GM21360 (cell line): ENCODE data around the gene RIN3.

Source experiments
- ATAC-seq: cut with Tn5 transposase; IDR thresholded peaks from one replicate; pipeline ENCODE4 v1.9.1; 2021; ENCODE audit warnings: mild to moderate bottlenecking, moderate library complexity; ENCODE audit not compliant: unreplicated experiment

The RIN3 gene

DNA sequence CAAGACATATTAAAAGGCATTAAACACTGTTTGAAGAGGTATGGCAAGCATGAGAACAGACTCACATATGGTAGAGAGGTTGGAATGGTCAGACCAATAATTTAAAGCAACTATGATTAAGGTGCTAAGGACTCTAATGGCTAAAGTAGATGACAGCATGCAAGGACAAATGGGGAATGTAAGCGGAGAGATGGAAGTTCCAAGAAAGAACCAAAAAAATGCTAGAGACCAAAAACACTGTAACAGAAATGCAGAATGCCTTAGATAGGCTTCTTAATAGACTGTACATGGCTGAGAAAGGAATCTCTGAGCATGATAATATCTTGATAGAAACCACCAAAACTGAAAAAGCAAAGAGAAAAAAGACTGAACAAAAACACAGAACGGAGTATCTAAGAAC lies 77.4 kb downstream of the RIN3 start:
- no peak for ATAC-seq

DNA sequence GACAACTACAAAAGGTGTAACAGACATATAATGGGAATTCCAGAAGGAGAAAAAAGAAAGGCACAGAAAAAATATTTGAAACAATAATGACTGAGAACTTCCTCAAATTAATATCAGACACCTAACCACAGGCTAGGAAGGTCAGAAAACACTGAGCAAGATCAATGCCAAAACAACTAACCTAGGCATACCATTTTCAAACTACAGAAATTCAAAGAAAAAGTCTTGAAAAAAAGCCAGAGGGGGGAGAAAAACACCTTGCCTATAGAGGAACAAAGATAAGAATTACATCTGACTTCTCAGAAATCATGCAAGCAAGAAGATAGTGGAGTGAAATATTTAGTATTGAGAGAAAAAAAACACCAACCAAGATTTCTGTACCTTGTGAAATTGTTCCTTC lies 77.8 kb downstream of the RIN3 start:
- no peak for ATAC-seq

DNA sequence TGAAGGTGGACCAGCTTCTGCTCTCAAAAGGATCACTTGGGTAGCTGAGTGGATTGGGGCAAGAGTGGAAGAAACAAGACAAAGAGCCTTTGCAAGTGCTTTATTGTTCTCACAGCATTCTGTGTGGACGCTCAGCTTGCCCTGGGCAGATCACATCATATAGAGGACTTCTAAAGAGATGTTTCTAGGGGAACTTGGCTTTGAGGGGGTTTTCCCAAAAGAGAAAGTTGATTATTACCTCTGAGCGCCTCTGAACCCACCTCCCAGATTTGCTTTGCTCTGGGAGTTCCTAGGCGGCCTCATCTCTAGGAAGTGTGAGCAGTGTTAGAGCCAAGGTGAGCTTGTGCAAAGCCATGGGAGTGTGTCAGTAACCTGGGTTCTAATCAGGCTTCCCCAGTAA lies 81.7 kb downstream of the RIN3 start:
- ATAC-seq, result no peak

DNA sequence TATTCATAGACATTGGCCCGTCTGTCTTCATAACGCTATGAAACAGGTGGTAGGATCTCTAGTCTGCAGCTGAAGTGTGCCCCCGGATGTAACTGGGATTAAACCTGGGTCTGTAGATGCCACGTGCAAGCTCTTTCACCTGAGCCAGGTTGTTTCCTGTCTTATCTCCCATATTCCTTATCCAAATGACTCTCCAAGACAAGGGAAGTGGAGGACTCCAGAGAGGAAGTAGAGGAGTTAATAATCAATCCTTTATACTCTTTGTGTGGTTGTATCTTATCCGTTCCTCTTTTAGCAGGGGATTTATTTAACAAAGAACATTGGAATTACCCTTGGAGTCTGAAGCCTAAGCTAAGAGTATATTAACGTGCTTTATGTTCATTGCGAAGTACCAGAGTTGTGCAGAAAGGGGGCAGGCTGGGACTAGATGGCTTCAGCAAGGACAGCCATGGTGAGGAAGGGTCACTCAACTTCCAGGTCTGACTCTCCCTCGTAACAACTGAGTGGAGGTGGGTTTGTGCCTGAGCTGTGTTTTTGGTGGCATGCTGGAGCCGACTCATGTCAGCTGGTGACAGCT lies 82.8 kb downstream of the RIN3 start:
- ATAC-seq, result no peak

DNA sequence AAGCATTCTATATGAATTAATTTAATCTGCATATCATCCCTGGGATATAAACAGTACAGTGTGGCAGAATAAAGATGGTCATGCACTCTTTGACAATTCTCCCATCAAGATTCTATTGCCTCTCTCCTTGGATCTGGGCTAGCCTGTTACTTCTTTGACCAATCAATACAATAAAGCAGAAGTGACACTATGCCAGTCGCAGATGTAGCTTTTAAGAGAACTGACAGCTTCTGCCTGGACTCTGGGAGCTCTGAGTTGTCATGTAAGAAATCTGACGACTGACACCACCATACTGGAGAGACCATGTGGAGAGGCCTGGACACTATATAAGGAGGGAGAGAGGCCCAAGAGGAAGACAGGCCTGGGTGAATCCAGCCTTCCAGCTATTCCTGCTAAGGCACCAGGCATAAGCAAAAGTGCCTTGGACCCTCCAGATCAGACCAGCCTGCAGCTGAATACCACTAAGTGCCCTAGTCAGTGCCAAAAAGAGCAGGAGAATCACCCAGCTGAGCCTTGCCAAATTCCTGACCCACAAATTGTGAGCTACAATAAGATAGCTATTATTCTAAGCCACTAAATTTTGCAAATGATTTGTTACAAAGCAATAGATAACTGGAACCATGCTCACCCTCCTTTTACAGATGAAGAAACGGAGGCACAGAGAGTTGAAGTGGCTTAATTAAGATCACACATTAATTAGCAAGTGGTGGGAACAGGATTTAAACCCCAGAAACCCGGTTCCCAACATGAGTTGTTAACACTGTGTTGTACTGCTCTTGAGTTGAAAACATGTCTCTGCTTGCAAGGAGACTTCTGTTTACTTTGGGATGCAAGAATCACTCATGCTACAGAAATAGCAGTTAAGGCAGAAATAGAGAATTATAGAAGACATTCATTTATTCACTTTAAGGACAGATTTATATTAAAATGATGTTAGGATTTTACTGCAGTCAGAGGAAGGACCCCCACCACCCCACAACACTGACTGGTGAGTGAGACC lies 84.6 kb downstream of the RIN3 start:
- no peak for ATAC-seq

DNA sequence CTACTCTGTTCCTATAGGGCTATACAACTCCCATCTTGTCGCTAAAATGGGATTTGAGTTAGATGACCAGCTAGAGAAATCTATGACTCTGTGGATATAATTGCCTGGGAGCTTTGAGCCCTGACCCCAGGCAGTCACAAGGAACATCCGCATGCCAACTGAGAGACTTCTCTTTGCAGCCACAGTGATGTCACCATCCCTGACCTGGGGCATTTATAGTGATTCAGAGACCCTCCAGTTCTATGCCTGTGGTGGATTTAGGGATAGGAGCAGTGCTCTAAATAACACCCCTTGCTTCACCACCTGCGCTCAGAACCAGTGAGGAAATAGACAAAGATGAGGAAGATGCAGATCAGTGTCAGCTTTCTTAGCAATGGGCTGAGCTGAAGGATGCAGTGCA lies 86.2 kb downstream of the RIN3 start:
- ATAC-seq, result no peak

DNA sequence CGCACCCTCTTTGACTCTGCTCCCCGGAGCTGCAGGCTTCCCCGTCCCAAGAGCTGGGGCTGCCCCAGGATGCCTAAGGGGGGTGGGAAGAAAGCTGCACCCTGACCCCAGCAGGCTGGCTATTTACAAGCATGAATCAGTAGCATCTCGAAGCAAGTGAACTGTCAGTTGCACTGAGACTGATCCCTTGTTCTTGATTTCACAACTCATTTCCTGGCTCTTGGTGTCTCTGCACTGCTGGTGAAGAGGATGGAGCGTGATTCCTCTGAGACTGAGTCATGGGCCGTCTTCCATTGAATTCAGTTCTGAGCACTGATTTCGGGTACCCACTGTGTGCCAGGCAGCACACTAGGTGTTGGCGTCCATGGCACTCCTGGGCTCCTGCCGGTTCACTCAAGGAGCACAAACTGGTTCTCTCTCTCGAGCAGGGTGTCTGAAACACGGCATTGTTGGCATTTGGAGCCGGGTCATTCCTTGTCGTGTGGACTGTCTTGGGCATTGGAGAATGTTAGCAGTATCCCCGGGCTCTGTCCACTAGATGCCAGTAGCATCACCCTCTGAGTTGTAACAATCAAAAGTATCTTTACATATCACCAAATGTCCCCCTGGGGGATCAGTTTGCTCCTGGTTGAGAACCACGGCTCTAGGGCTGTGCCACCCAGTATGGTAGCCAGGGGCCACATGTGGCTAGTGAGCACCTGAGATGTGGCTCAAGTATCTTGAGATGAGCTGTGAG lies 86.9 kb downstream of the RIN3 start:
- no peak for ATAC-seq

DNA sequence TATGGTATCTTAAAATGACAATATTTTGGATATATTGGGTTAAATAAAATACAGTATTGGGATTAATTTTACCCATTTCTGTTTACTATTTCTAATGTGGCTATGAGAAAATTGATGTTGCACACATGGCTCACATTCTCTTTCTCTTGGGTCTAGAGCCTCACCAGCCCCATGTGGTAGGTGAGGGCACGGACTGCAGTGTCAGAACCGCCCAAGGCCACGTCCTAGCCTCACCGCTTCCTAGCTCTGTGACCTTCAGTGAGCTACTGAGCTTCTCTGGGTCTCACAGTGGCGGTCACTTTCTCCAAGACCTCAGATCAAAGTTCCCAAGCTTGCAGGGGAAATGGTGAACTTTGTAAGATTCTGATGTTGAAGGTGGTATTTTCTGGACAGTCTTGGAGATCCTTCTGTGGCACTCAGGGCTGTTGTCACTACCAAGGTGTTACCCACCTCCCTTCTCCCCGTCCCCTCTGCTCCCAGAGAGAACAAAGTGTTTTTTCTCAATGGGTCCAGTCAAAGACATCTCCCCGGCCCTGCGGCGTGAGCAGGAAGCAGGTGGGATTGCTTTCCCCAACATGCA lies 87.6 kb downstream of the RIN3 start:
- ATAC-seq, result no peak

DNA sequence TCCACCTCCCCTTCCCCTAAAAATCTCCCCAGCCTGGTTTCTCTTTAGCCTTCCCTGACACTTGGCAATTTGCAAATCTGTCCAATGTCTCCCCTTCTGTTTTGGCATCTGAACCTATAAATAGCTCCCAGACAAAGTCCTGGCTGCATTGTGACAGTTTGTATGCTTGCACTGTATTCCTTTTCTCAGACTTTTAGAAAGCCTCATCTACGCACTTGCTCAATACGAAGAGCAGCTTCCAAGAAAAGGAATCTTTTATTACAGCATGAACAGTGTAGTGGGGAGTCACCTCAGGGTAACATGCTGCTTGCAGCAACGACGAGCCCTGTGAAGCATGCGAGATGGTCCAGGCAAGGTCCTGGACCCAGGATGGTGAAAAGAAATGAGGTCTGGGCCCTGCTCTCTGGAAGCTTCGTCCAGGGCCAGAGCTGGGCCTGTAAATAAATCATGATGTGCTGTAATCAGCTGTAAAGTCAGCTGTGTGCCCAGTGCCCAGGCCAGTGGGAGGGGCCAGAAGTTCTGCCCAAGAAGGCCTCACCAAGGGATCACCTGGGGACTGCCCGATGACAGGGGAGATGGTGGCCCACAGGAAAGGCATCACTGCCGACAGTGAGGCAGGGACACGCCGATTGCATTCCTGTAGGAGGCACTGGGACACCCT lies 88.3 kb downstream of the RIN3 start:
- no peak for ATAC-seq

DNA sequence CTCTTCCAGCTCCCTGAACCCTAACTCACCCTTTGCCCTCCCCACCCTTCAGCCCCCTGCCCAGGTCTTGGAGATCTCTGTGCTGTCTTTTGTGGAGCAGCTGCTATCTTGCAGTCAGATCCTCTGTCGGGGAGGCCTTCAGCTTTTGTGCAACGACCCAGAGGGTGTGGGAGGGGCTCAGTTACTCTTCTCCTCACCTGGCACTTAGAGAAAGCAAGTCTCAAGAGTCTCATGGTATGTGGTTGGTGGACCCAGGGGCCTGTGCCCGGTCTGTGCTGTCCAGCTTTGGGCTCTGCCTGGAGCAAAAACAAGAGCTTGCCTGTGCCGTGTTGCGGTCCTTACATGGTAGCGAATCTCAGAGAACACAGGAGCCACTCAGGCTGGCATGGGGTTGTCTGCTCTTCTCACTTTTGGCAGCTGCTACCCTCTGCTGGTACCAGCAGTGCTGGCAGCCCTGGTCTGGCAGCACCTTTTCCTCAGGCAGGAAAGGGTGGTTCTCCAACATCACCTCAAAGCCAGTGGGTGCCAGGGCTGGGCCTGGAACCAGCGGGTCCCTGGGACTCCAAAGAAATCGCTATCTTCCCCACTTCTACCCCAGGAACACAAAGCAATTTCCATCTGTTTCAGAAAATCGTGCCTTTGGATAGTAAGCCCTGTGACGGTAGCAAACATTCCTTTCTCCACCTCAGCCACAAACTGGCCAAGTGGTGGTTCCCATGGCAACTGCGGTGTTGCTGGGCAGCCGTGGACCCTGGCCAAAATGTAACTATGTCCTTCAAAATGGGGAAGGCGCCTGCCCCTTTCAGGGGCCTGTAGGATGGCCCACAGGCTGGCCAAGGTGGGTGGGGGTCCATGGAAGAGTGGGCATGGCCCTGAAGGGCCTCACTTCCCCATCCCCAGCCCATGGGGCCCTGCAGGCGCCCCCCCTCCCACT lies 90.0 kb downstream of the RIN3 start:
- no peak for ATAC-seq

DNA sequence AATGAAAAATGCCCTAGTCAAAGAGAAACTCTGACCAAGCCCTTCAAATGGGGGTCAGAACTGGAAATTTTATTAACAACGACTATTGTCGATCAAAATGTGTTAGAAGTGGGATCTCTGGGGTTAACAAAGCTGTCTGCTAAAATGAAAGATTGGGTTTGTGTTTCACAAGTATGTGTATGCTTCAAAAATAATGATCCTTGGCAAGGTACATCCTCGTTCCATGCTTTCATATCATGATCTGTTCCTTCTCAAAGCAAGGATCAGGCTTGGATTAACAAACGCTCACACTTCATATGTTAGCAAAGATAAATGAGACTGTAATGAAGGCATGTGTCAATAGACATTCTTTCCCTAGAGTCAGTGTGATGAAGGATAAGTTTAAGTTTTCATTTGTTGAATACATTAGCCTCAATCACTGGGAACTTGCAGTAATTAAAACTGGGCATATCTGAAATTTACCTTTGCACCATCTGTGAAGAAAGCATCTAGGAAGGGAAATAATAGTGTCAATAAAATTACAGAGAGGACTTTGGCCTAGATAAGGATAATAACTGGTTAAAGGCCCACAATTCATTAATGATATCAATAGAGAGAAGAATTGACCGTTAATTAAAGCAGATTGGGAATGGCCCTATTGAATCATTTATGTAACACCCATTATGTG lies 91.8 kb downstream of the RIN3 start:
- ATAC-seq, result no peak

DNA sequence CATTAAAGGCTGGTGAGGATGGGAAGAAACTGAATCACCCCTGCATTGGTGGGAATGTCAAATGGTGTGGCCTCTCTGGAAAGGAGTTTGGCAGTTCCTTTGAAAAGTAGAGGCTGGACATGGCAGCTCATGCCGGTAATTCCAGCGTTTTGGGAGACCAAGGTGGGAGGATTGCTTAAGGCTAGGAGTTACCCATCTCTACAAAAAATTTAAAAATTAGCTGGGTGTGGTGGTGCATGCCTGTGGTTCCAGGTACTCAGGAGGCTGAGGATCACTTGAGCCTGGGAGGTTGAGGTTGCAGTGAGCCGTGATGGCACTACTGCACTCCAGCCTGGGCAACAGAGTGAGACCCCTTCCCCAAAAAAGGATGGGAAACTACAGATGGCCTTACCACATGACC lies 93.7 kb downstream of the RIN3 start:
- ATAC-seq, result no peak

DNA sequence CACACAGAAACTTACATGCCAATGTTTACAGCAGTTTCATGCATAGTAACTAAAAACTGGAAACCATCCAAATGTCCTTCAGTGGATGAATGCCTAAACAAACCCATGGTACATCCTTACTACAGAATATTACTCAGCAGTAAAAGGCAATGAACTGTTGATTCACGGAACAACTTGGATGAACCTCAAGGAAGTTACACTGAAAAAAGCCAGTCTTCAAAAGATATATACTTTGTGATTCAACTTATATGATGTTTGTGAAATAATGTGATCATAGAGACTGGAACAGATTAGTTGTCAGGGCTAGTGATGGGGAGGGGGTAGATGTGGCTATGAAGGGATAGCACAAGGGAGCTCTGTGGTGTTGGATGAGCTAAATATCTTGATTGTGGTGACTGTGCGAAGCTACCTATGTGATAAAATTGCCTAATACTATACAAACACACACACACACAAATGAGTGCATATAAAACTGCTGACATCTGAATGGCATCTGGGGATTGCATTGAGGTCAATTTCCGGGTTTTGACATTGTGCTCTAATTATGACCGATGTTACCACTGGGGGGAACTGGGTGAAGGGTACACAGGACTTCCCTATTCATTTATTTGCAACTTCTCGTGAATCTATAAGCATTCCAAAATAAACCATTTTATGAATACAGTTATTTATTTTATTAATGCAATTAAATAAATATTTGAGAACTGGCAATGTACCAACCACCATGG lies 94.3 kb downstream of the RIN3 start:
- ATAC-seq, result no peak

DNA sequence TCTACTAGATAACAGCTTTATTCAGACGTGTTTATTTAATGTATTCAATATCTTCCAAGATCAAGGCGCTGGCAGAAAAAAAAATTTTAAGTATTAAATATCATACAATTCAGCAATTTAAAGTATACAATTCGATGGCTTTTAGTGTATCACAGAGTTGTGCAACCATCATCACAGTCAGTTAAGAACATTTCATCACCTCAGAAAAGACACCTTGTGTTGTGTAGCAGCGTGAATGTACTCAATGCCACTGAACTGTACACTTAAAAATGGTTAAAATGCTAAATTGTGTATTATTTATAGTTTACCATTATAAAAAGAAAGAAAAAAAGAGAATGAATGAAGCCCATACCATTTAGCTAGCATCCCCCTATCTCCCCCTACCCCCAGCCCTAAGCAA lies 96.4 kb downstream of the RIN3 start:
- ATAC-seq, result no peak

DNA sequence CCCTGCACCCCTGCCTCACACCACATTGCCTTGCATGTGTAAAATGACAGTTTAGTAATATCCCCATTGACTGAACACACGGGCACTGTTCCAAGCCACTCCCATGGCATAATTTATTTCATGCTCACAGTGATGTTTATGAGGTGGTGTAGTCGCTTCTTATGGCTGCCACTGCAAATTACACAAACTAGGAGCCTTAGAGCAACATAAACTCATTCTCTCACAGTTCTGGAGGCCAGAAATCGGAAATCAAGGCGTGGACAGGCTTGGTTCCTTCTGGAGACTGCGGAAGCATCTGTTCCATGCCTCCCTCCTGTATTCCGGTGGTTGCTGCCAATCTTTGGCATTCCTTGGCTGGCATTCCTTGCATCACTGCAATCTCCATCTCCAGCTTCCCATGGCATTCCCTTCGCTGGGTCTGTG lies 97.3 kb downstream of the RIN3 start:
- ATAC-seq, result no peak

DNA sequence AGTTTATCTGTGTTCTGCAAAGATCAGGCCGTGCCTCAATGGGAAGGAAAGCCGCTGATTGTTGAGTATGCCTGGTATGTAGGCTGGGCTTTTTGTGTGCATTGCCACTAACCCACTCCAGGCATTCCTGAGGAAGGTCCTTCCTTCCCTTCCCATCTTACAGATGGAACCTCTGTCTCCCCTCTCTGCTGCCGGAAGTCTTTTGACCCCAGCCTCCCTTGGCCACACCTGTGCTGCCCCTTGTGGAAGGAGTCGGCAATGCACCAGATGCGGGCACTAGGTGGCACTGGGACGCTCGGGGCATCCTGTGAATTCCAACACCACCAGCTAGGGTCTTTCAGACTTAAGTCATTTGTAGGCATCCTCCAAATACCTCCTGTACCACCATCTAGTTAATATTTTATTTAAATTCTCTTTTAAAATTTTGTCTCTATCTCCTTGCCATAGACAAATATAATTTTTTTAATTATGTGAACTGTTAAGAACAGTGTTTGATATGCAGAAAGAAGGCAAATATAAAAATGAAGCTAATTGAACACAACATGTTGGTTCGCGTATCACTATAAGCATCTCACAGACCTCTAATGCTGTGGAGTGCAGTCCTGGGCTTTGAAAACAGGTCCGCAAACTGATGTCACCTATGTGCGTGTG lies 99.6 kb downstream of the RIN3 start:
- no peak for ATAC-seq

DNA sequence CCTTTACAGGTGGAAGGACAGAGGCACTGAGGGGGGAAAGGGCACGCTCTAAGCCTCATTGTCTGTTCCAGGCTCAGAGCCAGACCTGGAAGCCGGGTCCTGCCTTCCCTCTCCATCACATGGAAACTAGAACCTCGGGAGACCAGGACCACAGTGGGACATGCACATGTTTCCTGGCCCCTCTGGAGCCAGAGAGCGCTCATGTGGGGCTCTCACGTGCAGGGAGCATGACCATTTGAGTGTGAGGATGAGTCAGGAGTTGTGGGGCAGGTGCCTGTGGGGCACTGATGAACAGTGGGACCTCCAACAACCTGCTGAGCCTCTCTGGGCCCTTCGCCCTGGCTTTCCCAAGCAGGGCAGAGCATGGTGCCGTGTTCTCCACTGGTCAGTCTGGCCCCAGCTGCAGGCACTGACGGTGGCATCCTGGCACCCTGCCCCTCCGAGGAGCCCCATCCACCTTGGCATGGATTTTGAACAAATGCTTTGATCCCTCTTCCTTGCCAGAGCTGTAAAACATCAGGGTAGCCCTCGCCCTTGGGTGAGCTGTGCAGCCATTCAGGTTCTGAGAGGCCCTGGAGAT lies 100.2 kb downstream of the RIN3 start:
- ATAC-seq, result no peak

DNA sequence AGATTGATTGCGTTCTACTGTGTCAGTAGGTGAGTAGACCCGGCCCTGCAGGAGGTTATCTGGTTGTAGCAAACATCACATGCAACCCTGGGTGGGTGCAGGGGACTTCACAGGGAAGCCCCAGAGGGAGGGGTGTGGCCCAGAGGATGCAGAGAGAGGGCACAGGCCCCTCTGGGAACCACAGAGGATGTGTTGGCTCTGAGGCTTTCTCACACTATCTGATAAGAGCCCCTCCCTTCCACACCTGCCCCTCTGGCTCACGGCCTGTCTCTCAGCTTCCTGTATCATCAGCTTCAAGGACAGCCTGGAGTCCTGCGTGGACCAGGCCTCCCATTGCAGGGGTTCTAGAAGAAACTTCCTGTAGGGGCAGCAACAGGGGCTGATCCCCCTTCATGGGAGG lies 101.9 kb downstream of the RIN3 start:
- no peak for ATAC-seq
